GM18507 (cell line): ENCODE data around the gene GRIN2C.

ENCODE experiments used
- DNase-seq: peaks from one replicate; pipeline ENCODE4 v3.0.0; 2011; ENCODE audit warnings: low read depth; ENCODE audit not compliant: insufficient read length; ENCODE audit errors: extremely low spot score
- FAIRE-seq: peaks from 2 replicates; lab custom pipeline; 2011; peaks lifted over from hg19 to GRCh38; lab: Jason Lieb, UNC

The GRIN2C gene

DNA sequence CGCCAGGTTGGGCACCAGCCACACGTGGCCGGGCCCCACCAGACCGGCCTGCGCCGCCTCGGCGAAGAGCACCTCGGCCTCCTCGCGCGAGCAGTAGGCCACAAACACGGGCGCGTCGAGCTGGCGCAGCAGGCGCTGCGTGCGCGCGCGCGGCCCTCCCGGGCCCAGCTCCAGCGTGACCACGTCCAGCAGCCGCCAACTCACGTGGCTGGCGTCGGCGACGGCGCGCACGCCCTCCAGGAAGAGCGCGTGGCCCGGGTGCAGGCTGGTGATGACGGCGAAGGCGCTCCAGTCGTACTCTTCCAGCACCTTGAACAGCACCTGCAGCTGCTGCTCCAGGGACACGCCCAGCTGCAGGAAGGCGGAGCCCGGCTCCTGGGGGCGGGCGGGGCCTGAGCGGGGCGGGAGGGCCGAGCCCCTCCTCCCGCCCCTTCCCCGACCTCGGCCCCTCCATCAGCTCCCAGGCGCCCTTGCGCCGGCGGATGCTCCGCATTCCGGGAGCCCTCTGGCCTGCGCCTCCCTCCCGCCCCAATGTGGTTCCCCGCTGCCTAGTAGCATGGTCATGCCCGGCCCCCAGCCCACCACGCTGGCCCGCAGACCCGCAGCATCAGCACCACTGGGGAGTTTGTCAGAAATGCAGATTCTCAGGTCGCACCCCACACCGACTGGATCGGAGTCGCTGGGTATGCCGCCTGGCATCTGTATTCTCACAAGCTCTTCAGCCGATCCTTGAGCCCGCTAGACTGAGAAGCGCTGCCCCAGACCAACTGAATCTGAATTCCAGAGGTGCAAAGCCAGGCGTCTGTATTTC is 7.2 kb downstream of the GRIN2C start:
- DNase-seq (no peak), FAIRE-seq (no peak)

DNA sequence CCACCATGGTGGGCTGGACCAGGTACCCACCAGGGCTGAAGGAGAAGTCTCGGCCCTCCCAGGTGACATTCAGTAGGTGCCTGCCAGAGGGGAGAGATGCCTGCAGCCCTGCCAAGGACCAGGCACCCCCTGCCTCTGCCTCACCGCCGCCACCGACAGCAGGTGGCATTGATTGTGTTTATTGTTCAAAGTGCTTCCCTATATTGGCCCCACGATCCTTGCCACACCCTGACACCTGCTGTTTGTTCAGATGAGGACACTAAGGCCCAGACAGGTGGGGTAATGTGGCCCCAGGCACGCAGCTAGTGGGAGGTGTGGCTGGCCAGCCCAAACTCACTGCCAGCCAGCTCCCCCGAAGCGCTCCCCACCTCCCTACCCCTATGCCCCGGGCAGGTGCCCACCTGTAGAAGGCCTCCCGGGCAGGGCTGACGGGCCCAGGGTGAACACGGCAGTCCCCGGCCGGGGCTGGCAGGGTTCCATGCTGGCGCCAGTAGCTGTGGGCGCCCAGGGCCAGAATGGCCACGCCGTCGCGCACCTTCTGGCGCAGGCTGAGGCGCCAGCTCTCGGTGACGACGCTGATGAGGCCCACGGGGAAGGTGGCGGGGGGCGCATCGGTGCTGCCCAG is 8.0 kb downstream of the GRIN2C start:
- DNase-seq: no peak
- FAIRE-seq: no peak

DNA sequence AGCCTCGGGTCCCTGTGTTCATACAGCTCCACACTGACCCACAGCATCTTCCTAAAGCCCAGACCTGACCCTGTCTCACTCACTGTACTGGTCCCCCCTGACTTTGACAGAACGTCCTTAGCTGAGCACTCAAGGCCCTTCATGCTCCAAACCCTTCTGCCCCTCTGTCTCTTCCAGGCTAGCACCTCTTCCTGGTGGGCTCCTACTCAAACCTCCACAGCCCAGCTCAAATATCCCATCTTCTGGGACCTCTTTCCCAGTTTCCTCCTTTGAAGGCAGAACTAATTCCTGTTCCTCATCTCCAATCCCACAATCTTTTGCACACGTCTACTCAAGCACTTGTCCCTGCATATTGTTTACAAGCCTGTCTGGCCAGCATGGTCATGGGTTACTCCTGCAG is 8.8 kb downstream of the GRIN2C start:
- no peak for FAIRE-seq

DNA sequence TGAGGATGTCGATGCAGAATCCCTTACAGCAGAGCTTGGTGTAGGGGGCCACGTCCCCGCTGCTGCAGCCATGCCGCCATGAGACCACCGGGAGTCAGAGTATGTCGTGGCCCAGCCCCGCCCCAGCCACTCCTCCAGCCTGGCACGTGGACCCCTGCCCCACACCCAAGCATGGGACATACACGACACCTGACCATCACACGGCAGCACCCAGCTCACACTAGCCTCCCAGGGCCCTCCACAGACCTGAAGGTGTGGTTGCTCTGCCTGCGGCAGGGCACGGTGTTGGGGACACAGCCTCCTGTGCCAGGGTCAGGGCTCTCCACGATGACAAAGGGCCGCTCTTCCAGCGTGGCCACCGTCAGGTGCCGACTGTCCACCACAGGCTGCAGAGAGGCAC is 9.4 kb downstream of the GRIN2C start:
- DNase-seq: no peak

More for the DNA sequence above, 8.8 kb downstream of the GRIN2C start:
- DNase-seq: no peak

DNA sequence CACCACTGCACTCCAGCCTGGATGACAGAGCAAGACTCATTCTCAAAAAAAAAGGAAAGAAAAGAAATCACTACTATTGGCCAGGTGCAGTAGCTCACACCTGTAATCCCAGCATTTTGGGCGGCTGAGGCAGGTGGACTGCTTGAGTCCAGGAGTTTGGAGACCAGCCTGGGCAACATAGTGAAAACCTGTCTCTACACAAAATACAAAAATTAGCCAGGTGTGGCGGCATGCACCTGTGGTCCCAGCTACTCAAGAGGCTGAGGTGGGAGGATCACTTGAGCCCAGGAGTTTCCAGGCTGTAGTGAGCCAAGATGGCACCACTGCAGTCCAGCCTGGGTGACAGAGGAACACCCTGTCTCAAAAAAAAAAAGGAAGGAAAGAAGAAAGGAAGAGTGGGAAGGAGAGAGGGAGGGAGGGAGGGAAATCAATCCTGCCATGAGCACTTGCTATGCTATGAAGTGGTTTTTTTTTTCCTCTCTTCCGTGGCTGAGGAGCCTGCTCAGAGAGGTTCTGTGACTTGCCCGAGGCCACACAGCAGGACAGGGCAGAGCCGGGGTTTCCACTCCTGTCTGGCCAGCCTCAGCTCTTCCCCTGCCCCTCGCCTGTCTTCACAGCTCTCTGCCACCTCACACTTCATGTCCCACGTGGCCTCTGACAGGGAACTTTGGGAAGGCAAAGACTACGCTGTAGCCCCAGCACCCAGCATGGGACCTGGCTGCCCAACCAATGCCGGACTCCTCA is 10.9 kb downstream of the GRIN2C start:
- FAIRE-seq: no peak
- DNase-seq: no peak

More for the DNA sequence above, 9.4 kb downstream of the GRIN2C start:
- no peak for FAIRE-seq

DNA sequence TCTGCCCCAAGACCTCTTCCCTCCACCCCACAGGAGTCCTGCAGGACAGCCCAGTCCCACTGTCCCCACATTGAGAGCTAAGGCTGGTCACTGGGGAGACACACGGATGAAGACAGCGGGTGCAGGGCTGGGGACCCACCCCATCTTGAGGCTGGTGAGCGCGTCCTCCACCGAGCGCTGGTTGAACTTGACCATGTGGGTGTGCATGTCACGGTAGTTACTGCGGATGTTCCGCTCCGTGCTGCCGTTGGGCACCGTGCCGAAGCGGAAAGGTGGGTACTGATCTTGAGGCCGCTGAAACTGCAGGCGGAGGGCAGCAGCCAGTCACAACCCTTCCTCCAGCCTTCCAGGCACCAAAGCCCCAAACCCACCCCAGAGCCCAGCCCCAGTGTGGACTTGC is 13.1 kb downstream of the GRIN2C start:
- DNase-seq (no peak), FAIRE-seq (no peak)

DNA sequence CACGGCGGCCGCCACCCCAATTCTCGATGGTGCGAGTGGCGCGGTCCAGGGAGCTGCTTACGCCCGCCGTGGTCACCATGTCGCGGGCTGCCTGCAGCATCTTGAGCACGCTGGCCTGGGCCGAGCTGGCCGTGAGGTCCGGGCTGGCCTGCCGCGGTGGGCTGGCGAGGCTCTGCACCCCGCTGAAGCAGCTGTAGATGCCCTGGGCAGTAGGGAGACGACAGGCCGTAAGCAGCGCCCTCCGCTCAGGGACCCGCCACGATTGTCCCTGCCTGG is 16.4 kb downstream of the GRIN2C start:
- DNase-seq (no peak), FAIRE-seq (no peak)

DNA sequence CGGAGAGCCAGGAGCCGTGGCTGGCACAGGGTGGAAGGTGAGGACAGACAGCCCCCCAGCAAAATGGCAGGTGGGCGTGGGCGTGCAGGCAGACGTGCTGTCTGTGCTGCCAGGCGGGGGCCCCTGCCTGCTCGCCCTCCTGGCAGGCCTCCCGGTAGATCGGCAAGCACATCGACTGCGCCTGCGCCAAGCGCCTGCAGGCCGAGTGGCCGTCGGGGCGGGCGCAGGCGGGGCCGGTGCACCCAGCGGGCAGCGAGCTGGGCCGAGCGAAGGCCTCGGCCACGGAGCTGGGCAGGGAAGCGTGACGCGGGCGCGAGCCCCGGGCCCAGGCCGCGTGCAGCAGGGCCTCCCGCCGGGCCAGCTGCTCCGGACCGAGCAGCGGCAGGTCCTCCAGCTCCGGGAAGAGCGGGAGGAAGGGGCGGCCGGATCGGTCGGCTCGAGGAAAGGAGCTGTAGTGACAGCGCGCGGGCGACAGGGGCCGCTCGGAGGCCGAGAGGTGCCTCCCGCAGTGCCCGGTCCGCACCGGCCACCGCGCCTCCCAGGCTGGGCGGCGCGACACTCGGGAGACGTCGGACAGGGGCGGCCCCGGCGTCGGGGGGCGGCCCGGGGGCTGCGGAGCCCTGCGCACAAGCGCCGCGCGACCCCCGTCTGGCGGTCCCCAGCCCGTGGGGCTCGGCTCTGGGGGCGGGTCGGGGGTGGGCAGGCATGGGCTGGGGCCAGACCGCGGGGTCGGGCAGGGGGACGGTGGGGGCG is 16.9 kb downstream of the GRIN2C start:
- DNase-seq (no peak), FAIRE-seq (no peak)

DNA sequence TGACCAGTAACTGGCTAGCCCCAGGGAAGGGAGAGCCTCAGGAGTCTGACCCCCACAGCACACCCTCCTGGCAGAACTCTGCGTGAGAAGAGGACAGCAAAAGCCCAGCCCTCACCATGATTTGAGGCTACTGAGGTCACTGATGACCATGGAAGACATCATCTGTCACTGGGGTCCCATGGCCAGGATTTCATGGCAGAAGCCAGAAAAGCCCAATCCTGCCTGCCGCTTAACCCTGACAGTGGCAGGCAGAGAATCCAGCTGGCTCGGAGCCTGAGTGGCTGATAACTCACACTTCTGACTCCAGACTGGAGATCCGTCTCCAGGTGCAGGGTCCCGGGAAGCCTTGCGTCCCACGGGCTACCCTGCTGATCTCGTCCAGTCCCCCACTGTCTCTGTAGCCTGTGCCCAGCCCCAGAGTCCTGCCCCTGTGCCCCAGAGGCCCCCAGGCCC is 17.5 kb downstream of the GRIN2C start:
- FAIRE-seq (no peak), DNase-seq (no peak)

DNA sequence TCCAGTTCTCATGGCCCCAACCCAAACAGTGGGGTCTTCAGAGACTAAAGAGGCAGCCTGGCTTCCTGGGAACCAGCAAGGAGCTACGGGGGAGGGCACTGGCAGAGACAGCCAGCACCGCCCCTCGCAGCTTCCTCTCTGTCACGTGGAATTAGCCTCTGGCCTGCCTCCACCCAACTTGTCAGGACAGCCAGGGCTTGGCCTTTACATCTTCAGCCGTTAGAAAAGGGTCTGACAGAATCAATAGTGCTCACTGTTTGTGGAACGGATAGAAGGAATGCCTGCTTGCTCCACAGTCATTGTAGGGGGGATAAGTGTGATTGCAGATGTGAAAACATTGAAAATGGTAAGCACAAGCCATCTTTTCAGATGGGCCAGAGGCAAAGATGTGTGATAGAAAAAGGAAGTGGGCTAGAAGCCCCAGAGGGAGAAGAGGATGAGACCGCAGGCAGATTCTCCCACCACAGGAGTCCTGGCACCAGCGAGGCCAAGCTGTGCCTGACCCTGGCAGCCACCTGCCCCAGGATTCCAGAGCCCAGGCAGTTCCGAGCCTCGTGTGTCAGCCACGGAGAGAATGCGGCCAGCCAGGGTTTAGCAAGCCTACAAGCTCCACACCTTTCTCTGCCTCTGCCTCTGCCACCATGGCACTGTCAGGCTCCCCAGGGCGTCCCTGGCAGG is 18.6 kb downstream of the GRIN2C start:
- DNase-seq (no peak), FAIRE-seq (no peak)

DNA sequence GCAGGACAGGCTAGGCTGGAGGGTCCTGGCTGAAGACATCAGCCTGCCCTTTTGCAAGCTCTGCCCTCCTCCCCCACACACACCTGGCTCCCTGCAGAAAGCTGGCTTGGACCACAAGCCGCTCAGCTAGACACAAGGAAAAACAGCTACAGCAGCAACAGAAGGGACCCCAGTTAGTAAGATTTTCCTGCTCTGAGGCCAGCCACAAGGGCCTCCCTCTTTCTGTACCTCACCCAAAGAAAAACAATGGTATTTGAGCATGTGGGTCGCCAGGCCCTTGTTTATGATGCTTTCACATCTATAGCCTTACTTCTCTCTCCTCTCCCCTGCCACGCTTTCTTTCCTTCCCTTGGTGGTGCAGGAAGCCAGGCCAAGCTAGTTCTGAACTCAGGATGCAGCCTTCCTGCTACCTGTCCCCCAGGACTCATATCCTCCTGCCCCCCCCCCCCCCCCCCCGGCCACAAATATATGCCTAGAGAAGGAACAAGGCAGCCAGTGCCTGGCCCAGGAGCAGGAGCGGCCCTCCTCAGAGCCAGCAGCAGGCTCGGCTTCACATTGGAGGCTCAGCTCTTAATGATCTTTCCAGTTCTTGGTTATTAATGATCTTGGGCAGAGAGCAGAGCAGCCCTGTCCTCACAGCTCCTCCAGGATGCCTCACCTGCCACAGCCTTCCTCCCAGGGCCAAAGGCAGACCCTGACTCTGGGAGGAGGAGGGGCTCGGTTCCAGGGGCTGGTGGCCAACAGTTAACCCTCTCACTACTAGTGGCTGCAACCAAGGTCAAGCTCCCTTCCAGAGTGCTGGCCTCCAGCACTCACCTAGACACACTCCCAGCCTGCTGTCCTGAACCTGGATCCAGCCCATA is 19.5 kb downstream of the GRIN2C start:
- DNase-seq (no peak), FAIRE-seq (no peak)

DNA sequence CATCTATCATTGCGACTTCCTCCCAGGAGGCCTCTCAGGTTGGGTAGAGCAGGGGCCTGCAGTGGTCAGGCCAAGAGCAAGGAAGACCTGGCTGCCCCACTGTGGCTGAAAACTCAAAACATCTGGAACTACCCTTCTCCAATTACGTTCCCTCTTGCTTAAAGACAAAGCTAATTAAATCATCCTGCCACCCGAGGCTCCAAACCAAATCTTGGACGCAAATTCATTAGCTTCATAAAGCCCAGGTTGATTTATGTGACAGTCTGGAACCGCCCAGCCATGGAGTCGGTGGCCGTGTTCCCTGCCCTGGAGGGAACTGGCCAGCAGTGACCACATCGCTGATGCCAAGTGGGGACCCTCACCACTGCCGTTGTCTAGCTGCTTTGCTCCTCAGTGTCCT is 21.4 kb downstream of the GRIN2C start:
- DNase-seq (no peak), FAIRE-seq (no peak)

DNA sequence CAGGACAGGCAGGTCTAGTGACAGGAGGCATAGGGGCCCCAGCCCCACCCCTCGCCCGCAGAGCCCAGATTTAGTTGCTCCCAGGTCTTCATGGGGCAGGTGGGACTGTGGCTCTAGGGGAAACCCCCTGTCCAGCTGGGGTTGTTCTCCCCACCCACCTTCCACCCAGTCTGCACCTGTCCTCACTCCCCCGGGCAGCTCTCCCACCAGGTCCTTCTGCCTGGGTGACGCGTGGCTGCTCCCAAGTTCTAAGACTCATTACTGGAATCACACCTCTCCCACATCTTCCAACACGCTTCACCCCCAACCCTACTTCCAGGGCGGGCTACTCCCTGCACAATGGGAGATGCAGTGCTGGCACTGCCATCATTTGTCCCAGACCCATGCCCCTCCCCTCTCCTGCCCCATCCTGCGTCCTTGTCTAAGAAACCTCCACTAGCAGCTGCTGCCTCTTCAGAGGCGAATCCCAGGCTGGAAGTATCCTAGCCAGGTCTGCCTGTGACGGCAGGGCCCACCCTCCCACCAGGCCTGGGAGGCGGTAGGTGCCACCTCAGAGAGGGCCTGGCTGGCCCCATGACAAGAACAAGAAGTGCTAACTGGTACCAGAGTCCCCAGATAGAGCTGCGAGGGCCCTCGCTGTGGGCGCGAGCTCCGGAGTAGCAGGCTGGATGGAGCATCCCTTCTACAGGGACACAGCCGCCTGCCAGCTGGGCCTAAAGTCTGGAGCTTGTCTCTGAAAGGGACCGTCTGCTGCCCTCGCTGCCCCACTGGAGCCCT is 22.8 kb downstream of the GRIN2C start:
- DNase-seq (no peak), FAIRE-seq (no peak)

DNA sequence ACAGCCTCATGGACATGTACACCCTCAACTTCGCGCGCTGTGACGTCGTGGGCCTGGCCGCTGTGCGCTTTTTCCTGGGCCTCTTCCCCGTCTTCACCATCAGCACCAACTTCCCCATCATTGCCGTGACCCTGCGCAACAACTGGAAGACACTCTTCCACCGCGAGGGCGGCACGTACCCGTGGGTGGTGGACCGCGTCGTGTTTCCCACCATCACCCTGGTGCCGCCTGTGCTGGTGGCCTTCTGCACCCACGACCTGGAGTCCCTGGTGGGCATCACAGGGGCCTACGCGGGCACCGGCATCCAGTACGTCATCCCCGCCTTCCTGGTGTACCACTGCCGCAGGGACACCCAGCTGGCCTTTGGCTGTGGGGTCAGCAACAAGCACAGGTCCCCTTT is 23.5 kb downstream of the GRIN2C start:
- DNase-seq (no peak), FAIRE-seq (no peak)

DNA sequence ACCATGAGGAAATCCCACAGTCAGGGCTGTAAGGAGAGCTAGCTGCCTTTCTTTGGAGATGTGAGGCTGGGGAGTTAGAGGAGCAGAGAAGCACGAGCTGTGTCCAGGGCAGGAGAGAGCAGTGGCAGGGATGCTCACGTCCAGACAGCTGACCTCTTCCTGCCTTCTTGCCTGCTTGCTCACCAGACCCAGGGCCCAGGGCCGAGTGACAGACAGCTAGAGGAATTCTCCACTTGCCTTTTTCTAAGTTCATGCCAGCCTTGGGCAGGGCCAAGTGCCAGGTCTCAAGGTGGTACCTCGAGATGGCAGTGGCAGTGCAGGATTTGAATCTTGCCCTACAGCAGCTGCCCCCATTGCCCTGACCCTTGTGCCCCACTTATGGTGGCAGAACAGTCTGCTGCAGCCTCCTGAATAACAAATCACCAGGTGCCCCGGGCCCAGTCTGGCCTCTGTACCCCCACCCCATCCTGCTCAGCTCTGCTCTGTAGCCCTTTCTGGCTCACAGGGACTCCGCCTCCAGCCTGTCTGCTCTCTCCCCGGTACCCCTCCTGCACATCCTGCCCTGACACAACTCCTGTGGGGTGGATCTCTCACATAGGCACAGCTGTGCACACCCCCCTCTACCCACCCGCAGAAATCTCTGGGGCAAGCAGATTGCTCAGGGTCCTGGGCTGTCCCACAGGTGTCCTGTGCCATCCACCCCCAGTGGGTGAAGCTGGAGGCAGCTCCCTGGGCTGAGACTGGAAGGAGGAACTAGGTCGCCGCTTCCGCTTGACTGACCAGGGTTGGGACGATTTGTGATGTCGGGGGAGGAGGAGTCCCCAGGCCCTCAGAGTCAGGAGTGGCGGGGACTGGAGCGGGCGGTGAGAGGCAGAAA is 25.9 kb downstream of the GRIN2C start:
- DNase-seq: peak; percentile 45
- peak; percentile 80 for FAIRE-seq

DNA sequence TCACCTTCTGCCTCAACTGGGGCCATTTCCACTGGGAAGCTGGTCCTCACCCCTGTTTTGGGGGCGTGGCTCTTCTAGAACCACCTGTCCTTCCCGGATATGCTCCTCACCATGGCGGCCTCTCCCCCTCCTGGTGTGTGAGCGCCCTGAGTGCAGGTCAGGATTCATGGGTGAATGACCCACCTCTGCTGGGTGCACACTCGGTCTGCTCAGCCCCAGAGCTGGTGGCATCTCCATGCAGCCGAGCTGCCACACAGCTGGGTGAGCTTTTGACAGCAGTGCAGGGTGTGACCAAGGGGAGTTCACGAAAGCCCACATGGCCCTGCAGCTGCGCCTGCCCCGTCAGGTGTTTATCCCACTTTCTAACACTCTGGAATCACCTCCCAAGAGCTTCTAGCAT is 27.3 kb downstream of the GRIN2C start:
- FAIRE-seq (peak; percentile 38), DNase-seq (peak; percentile 23)
